Head of caudate nucleus (tissue), 42 donors: Measurements from ENCODE around the gene SCML1.
A peak's percentile ranks its signal among the peaks of the same experiment; 100 is the strongest.

ENCODE experiments used
- DNase-seq, 42 donors: peaks; one replicate each; pipeline versions ENCODE4 v3.0.0 to v3.0.0-alpha.2; 2020 to 2021; ENCODE audit warnings: mixed read lengths in 7 of 42
- intact Hi-C: fragments of 100-400 bp; cut with DNase I; formaldehyde crosslinking; loops from one replicate; pipeline ENCODE4 v1.15.0; 2022

Gene SCML1

GRCh38 chrX:17737986-17738713 is 857 bp downstream of the SCML1 start:
- DNase-seq: peak in 34 of 42 donors; percentile 2 to 60 (median 26)
- intact Hi-C loops: no loop called here

DNA sequence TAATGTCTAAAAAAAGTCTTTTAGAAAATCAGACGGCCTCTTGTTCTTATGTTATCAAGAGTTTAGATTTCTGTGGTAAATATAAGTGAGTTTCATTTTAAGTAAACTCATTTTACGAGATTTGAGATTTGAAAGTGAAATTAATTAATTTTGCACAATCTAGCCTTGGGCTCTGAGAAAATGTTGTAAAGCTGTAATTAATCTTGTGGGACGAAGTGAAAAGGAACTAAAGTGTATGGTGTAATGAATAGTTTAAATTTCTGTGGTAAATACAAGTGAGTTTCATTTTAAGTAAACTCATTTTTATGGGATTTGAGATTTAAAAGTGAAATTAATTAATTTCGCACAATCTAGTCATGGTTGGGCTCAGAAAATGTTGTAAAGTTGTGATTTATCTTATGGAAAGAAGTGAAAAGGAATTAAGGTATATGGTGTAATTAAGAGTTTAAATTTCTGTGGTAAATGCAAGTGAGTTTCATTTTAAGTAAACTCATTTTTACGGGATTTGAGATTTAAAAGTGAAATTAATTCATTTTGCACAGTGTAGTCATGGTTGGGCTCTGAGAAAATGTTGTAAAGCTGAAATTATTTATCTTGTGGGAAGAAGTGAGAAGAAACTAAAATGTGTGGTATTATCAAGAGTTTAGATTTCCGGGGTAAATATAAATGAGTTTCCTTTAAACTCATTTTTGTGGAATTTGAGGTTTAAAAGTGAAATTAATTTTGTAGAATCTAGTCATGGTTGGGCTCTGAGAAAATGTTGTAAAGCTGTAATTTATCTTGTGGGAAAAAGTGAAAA is 1.6 kb downstream of the SCML1 start:
- intact Hi-C loops: no loop called here
- DNase-seq: no peak

DNA sequence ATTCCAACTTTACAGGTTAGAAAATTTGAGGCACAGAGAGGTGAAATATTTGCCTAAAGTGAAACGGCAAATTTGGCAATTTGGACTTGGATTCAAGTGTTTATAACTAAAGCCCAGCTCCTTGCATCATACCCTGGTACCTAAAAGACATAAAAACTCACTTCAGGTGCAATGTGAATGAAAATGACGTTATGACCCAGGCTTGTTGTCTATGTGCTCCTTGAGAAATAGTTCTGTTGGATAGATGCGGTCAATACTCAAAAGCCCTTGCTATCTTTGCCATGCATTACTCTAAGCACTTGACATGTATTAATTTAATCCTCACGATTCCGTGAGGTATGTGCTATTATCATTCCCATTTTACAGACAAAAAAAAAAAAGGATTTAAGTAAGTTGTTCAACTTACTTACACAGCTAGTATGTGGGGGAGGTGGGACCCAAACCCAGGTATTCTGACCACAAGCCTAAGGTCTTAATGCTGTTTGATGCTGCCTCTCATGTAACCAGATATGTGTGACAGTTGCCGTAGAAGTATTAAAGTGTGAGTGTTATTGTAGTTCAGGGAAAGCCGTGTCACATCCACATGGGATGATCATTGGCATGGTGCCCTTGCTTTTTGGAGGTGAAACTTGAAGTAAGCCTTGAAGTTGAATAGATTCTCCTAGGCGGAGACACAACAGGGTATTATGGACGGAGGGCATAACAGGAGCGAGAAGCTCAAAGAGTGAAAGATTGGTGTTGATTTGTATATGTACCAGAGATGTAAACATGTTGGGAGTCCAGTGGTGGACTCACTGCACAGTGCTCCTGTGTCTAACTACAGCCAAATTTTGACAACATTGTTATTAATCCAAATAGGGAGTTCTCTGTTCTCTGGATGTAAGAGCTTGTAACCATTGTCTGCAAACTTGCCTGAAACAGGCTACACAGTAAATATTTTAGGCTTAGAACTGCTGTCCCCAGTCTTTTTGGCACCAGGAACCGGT is 3.1 kb downstream of the SCML1 start:
- DNase-seq: no peak
- intact Hi-C loops: no loop called here

- no peak for DNase-seq
- intact Hi-C loops: no loop called here
These were observed 3.8 kb downstream of the SCML1 start for GRCh38 chrX:17741123-17741511.

DNA sequence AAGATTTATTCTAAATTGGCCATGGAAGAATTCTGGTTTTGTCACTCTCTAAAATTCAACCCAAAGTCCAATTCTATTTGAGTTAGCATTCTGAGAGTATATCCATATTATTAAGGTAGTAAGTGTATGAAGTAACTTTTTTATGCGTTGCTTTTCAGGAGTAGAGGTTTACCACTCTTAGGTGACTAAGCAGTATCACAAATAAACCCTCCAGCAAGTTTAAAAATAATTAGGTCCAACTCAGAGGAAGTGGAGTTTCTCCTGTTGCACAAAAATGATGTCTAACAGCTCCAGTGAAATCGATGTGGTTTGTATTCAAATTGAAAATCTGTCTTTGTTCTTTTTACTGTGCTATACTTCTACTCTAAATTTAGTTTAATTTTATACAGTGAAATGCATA is 6.6 kb downstream of the SCML1 start:
- intact Hi-C loops: no loop called here
- no peak for DNase-seq

DNA sequence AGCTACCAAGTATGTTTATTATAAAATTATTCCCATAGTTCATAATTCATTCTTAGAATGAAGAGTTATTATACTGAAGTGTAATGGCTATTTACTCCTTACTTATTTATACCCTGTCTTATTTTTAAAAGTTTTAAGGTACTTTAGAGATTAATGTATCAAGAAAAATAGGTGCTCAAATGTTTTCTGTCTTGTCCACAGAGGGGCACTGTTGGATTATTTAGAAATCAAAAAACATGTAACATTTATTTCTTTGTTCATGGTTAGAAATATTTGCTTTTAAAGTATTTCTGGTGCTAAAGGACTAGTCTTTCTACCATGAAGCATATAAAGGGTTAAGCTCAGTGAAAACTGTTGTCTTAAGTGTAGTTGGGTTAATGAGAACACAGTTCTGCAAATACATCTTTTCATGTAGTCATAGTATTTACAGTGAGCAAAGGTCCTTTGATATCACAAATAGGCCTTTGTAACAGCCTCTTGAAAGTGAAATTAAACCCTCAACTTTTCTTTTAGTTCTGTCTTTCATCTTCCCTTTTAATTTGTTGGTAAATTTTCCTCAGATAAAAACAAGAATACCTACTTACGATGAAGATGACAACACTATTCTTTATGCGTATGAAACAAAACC is 7.7 kb downstream of the SCML1 start:
- DNase-seq: no peak
- intact Hi-C loops: no loop called here

GRCh38 chrX:17747692-17748091 is 10.4 kb downstream of the SCML1 start:
- intact Hi-C loops: no loop called here
- DNase-seq: no peak

DNA sequence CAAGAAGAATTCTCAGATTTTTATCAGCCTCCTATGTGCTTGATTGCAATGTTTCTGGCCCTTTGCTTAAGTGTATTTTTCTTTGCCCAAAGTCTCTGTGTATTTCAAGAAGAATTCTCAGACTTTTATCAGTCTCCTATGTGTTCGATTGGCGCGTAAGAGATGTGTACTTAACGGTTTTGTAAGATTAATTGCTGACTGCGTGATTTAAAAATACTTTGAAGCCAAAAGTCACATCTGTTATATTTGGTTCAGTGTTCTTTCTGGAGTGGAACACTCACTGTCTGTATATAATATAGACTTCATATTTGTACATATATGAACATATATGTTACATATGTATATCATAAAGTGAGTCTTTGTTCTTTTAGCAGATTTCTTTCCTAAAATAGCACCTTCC is 11.4 kb downstream of the SCML1 start:
- intact Hi-C loops: no loop called here
- no peak for DNase-seq

DNA sequence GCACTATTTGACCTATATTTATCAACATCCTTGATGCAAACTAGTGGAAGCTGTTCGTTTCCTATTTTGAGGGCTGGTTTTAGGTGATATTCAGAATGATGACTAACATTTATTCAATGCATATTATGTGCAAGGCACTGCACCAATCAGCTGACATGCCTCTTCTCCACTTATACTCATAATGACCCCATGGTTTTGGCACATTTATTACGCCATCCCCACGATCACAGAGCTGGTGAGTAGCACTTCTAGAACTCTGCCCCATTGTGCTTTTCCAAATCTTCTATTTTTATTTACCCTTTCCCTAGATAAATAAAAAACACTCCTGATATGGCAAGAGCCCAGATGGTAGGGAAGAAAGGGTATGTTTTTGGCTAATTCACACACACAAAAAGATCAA is 13.1 kb downstream of the SCML1 start:
- intact Hi-C loops: no loop called here
- DNase-seq: no peak

- intact Hi-C loops: no loop called here
- DNase-seq: no peak
These were observed 21.1 kb downstream of the SCML1 start for GRCh38 chrX:17758382-17758781.

DNA sequence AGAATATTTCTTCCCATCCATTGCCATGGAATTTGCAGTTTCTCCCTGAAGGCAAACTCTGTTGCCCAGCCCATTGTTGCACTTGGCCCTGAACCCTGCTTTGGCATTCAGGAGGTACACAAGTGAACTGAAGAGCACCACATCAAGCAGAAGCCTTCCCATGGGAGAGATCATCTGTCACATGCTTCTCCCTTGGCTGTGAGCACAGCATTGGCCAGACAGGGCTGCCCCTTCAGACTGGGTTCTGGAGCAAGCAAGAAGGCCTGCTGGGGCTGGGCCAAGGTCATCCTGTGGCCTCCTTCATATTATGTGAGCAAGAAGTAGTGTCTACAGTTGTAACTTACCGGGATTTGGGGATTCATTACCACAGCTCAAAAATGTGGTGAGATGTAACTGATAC is 22.7 kb downstream of the SCML1 start:
- intact Hi-C loops: no loop called here
- no peak for DNase-seq

- DNase-seq: no peak
- intact Hi-C loops: no loop called here
These were observed 30.4 kb downstream of the SCML1 start for GRCh38 chrX:17767734-17768133.

GRCh38 chrX:17768997-17769396 is 31.7 kb downstream of the SCML1 start:
- intact Hi-C loops: no loop called here
- DNase-seq: no peak

GRCh38 chrX:17769701-17770269 is 32.5 kb downstream of the SCML1 start:
- intact Hi-C loops: no loop called here
- DNase-seq: no peak

GRCh38 chrX:17773221-17773876 is 36.1 kb downstream of the SCML1 start:
- intact Hi-C loops: no loop called here

GRCh38 chrX:17774053-17774452 is 36.8 kb downstream of the SCML1 start:
- DNase-seq: no peak
- intact Hi-C loops: no loop called here

More at GRCh38 chrX:17773221-17773876, 36.1 kb downstream of the SCML1 start:
- no peak for DNase-seq

- DNase-seq: no peak
- intact Hi-C loops: no loop called here
These were observed 41.7 kb downstream of the SCML1 start for GRCh38 chrX:17778997-17779396.

GRCh38 chrX:17779434-17779833 is 42.1 kb downstream of the SCML1 start:
- intact Hi-C loops: no loop called here
- DNase-seq: no peak
